Fibroblast of pulmonary artery (primary cell): ENCODE measurements around the gene ATF2.

ENCODE experiments used
- DNase-seq: peaks from one replicate; pipeline ENCODE4 v3.0.0-alpha.2; 2010; ENCODE audit warnings: low read depth
- H3K4me3 ChIP-seq: replicated peaks from 2 replicates; pipeline ENCODE4 v1.5.1; 2011; ENCODE audit warnings: low read depth, mild to moderate bottlenecking, control low read depth, low read length, moderate library complexity
- TF ChIP-seq, protein P1 (sequence below): IDR thresholded peaks from 2 replicates; pipeline ENCODE4 v1.5.1; 2011; ENCODE audit warnings: mild to moderate bottlenecking, control low read depth, low read length, inconsistent platforms; ENCODE audit errors: missing control alignments

The ATF2 gene

GRCh38 chr2:175147186-175147585 is 20.8 kb downstream of the ATF2 start:
- no peak overlapping the region for H3K4me3 ChIP-seq
- TF ChIP-seq, protein P1, sequence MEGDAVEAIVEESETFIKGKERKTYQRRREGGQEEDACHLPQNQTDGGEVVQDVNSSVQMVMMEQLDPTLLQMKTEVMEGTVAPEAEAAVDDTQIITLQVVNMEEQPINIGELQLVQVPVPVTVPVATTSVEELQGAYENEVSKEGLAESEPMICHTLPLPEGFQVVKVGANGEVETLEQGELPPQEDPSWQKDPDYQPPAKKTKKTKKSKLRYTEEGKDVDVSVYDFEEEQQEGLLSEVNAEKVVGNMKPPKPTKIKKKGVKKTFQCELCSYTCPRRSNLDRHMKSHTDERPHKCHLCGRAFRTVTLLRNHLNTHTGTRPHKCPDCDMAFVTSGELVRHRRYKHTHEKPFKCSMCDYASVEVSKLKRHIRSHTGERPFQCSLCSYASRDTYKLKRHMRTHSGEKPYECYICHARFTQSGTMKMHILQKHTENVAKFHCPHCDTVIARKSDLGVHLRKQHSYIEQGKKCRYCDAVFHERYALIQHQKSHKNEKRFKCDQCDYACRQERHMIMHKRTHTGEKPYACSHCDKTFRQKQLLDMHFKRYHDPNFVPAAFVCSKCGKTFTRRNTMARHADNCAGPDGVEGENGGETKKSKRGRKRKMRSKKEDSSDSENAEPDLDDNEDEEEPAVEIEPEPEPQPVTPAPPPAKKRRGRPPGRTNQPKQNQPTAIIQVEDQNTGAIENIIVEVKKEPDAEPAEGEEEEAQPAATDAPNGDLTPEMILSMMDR, result no peak
- DNase-seq, result no peak

- TF ChIP-seq, protein P1, result no peak
- DNase-seq, result no peak
- no peak overlapping the region for H3K4me3 ChIP-seq
Measured at GRCh38 chr2:175143678-175144077, 24.3 kb downstream of the ATF2 start.

DNA sequence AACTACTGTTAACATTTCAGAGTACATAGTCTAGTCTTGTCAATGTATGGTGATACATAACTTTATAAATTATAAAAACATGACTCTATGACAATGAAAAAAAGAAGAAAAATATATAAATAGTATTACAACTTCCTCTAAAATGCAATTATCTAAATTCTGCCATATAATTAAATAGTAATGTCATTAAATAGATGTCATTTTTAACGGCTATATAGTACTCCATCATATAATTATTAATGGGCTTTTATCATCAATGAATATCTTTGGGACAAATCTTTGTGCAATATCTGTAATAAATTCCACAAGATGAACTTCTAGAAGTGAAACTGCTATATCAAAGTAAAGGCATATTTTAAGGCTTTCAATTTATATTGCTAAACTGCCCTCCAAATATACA is 24.8 kb downstream of the ATF2 start:
- TF ChIP-seq, protein P1, result no peak
- DNase-seq, result no peak
- H3K4me3 ChIP-seq, result no peak overlapping the region

GRCh38 chr2:175140332-175140731 is 27.7 kb downstream of the ATF2 start:
- DNase-seq, result no peak
- TF ChIP-seq, protein P1, result no peak
- no peak overlapping the region for H3K4me3 ChIP-seq

DNA sequence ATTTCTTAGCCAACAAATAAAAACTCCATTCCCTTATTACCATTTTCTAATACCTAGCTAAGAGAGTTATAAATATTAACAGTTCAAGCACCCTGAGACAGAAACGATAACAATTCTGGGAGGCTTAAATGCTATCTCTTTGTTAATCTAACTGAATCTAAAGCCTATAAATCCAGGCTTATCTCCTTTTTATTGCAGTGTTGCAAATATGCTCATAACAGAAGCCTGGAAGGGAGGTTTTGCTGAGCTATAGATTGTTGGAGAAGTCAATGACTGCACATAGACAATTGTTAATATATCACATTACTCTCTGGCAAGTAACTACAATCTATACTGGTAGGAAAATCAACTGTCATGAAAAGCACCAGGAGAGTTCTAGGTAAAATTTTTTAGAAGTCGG is 30.2 kb downstream of the ATF2 start:
- H3K4me3 ChIP-seq, result no peak overlapping the region
- TF ChIP-seq, protein P1, result no peak
- DNase-seq, result no peak

DNA sequence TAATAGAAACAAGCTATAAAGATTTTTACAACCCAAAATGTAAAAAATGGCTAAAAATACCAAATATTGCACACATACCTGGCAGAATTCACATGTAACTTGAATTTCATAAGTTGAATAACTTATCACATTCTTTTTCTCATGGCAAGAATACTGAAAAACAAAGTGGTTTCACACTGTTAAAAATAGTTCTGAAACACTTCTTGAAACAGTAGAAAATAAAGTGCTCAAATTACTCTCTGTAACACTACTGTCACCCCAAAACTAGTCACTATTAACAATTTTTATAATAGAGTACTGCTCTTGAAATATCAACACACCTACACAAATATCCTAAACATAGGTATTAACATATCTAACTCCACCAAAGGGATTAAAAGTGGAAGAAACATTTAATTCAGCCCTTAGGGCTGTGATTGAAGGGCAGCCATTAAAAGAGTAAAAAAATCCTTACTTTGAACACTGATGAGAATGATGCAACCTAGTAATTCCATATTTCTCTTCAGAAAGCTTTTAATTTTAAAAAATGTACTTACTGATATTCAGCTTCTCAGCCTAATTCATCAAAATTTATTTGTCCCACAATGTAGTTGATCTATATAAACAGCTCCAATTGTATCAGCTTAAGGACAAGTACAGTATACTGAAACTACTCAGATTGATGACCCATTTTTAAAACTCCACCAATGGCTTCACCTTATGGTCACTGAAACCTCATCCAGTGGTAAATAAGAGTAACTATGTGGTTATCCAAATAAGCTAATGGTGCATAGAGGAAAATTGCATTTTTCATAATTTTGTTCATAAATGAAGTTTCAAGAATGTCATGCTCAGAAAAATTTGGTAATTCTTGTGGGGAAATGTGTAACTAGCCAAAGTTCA is 31.4 kb downstream of the ATF2 start:
- no peak overlapping the region for H3K4me3 ChIP-seq
- no peak for DNase-seq
- TF ChIP-seq, protein P1, result no peak

DNA sequence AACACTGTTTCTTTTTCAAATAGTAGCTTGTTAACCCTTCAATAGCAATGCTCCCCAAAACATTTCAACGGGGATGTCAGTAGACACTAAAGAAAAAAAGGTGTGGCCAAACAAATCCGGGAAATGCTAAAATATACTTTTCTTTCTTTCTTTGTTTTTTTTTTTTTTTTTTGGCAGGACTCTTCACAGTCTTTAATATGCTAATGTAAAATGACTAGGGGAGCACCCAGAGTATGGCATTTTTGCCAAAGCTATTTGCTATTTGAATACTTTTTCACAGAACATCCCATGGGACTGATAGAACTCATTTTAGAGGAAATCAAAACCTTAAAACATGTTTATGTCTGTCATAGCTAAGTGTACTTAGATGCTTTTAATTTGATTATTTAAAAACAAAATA is 32.1 kb downstream of the ATF2 start:
- TF ChIP-seq, protein P1, result no peak
- DNase-seq, result no peak
- no peak overlapping the region for H3K4me3 ChIP-seq
